IMR-90 (cell line): ENCODE measurements around the gene MALRD1. TPM values are rescaled to one million over a fixed set of nuclear protein-coding genes. Genes with fewer than 3 reads are reported as not detected.

Experiments used
- ATAC-seq: fragments of 200-7000 bp; cut with Tn5 transposase; 2 replicates; pipeline ENCODE4 v1.9.1; 2020; ENCODE audit warnings: low read depth, mild to moderate bottlenecking, moderate library complexity
- BruUV-seq: library from RNA; stranded (reverse); fragments of 400-500 nt; replicated peaks from 2 replicates; lab custom pipeline; 2021; lab: Mats Ljungman, UMichigan
- CTCF ChIA-PET: fragments of 300-600 bp; formaldehyde crosslinking; extraction: SDS; loops from one replicate; lab custom pipeline; 2021; ENCODE audit warnings: antibody characterized with exemption; lab: Yijun Ruan, JAX
- POLR2A ChIA-PET: fragments of 300-600 bp; sonication (Branson Sonifier 250); formaldehyde crosslinking; loops from one replicate; lab custom pipeline; 2022; ENCODE audit warnings: antibody characterized with exemption; ENCODE audit not compliant: unreplicated experiment; lab: Charles Lee
- DNase-seq: peaks from one replicate; pipeline ENCODE4 v3.0.0; 2013
- H2AFZ ChIP-seq: replicated peaks from 2 replicates; pipeline ENCODE3; 2013; ENCODE audit warnings: low read length, mild to moderate bottlenecking; ENCODE audit not compliant: poor library complexity
- H2AK5ac ChIP-seq: 2 replicates; pipeline ENCODE4 v1.6.1; 2013; ENCODE audit warnings: low read depth, low read length, inconsistent platforms
- H2AK9ac ChIP-seq: replicated peaks from 2 replicates; pipeline ENCODE3; 2013; ENCODE audit warnings: mild to moderate bottlenecking, low read depth, low read length, moderate library complexity; ENCODE audit not compliant: poor library complexity
- H2BK120ac ChIP-seq: 2 replicates; pipeline ENCODE4 v1.6.1; 2013; ENCODE audit warnings: low read depth, low read length, inconsistent platforms
- H2BK15ac ChIP-seq: 3 replicates; pipeline ENCODE4 v1.6.1; 2013; ENCODE audit warnings: low read depth, low read length, inconsistent platforms
- H2BK20ac ChIP-seq: 2 replicates; pipeline ENCODE4 v1.6.1; 2013; ENCODE audit warnings: low read depth, mild to moderate bottlenecking, inconsistent platforms, low read length, moderate library complexity
- H2BK5ac ChIP-seq: 2 replicates; pipeline ENCODE4 v1.6.1; 2013; ENCODE audit warnings: mild to moderate bottlenecking, low read depth, low read length, inconsistent platforms; ENCODE audit not compliant: poor library complexity, severe bottlenecking
- H3K14ac ChIP-seq: replicated peaks from 2 replicates; pipeline ENCODE4 v1.6.1; 2013; ENCODE audit warnings: low read depth, low read length, inconsistent platforms
- H3K18ac ChIP-seq: 2 replicates; pipeline ENCODE4 v1.6.1; 2013; ENCODE audit warnings: low read depth, low read length, control low read depth
- H3K23ac ChIP-seq: 2 replicates; pipeline ENCODE4 v1.6.1; 2013; ENCODE audit warnings: low read depth, low read length, inconsistent platforms
- H3K27ac ChIP-seq: 2 replicates; pipeline ENCODE4 v1.5.1; 2013; ENCODE audit warnings: mild to moderate bottlenecking, control low read depth, low read length; ENCODE audit not compliant: insufficient read depth
- H3K27me3 ChIP-seq: 2 replicates; pipeline ENCODE4 v1.6.1; 2013; ENCODE audit warnings: low read length; ENCODE audit not compliant: control insufficient read depth, insufficient read depth
- H3K36me3 ChIP-seq: 2 replicates; pipeline ENCODE4 v1.6.1; 2013; ENCODE audit warnings: low read length, mixed read lengths; ENCODE audit not compliant: control insufficient read depth, insufficient read depth
- H3K4ac ChIP-seq: 2 replicates; pipeline ENCODE4 v1.6.1; 2013; ENCODE audit warnings: low read depth, low read length, inconsistent platforms
- H3K4me1 ChIP-seq: 2 replicates; pipeline ENCODE4 v1.6.1; 2013; ENCODE audit warnings: low read length, mixed read lengths; ENCODE audit not compliant: control insufficient read depth, insufficient read depth
- H3K4me2 ChIP-seq: 2 replicates; pipeline ENCODE4 v1.6.1; 2013; ENCODE audit warnings: low read depth, mild to moderate bottlenecking, control low read depth, low read length, moderate library complexity
- H3K4me3 ChIP-seq: 2 replicates; pipeline ENCODE4 v1.5.1; 2013; ENCODE audit warnings: low read depth, mild to moderate bottlenecking, control low read depth, low read length, moderate library complexity; ENCODE audit not compliant: insufficient read depth
- H3K56ac ChIP-seq: 2 replicates; pipeline ENCODE4 v1.6.1; 2013; ENCODE audit warnings: low read length, inconsistent platforms; ENCODE audit not compliant: insufficient read depth; ENCODE audit errors: extremely low read depth
- H3K79me1 ChIP-seq, 2 experiments: 2 replicates each; pipeline ENCODE4 v1.6.1; 2013; ENCODE audit warnings: low read length in 2 of 2, inconsistent platforms in 1 of 2, low read depth in 1 of 2
- H3K9ac ChIP-seq: 2 replicates; pipeline ENCODE4 v1.6.1; 2013; ENCODE audit warnings: low read depth, low read length, control low read depth
- H3K9me1 ChIP-seq: 2 replicates; pipeline ENCODE4 v1.6.1; 2013; ENCODE audit warnings: low read length, inconsistent platforms; ENCODE audit not compliant: insufficient read depth
- H3K9me3 ChIP-seq: 2 replicates; pipeline ENCODE4 v1.6.1; 2013; ENCODE audit warnings: low read length; ENCODE audit not compliant: control insufficient read depth, insufficient read depth
- H4K20me1 ChIP-seq: 2 replicates; pipeline ENCODE4 v1.6.1; 2013; ENCODE audit warnings: low read length, inconsistent platforms; ENCODE audit not compliant: insufficient read depth
- H4K5ac ChIP-seq: 2 replicates; pipeline ENCODE4 v1.6.1; 2013; ENCODE audit warnings: mild to moderate bottlenecking, low read depth, low read length, control low read depth
- H4K8ac ChIP-seq, 2 experiments: 2 replicates each; pipeline ENCODE4 v1.6.1; 2013; ENCODE audit warnings: low read depth in 2 of 2, low read length in 2 of 2, control low read depth in 1 of 2, inconsistent platforms in 1 of 2
- H4K91ac ChIP-seq: 2 replicates; pipeline ENCODE4 v1.6.1; 2013; ENCODE audit warnings: low read depth, low read length, inconsistent platforms; ENCODE audit not compliant: insufficient read depth
- MAZ ChIP-seq: IDR thresholded peaks from 2 replicates; pipeline ENCODE4 v1.6.1; 2012; ENCODE audit warnings: low read depth, mild to moderate bottlenecking, low read length, improper control_type of control experiment, moderate library complexity, borderline replicate concordance
- MXI1 ChIP-seq: IDR thresholded peaks from 2 replicates; pipeline ENCODE4 v1.6.1; 2012; ENCODE audit warnings: low read depth, mild to moderate bottlenecking, low read length, moderate library complexity, borderline replicate concordance
- NFE2L2 ChIP-seq: fragments of 150-350 bp; IDR thresholded peaks from 2 replicates; pipeline ENCODE4 v1.6.1; 2016; ENCODE audit warnings: low read depth, mild to moderate bottlenecking, low read length
- RAD21 ChIP-seq: IDR thresholded peaks from 2 replicates; pipeline ENCODE4 v1.6.1; 2012; ENCODE audit warnings: low read length, improper control_type of control experiment
- SMC3 ChIP-seq: fragments of 150-350 bp; IDR thresholded peaks from 2 replicates; pipeline ENCODE4 v1.6.1; 2016; ENCODE audit warnings: low read depth, mild to moderate bottlenecking, antibody characterized with exemption, low read length, moderate library complexity
- WGBS, 2 experiments: methylation state at CpG; one replicate each; pipeline versions ENCODE4 v1.1.5 to v1.1.7; 2013; ENCODE audit warnings: missing lambda C conversion rate in 2 of 2; ENCODE audit not compliant: insufficient read length in 1 of 2; ENCODE audit errors: extremely low coverage in 2 of 2; 5-methylcytosine and 5-hydroxymethylcytosine counted together
- dilution Hi-C: fragments of 300-500 bp; cut with HindIII; formaldehyde crosslinking; loops from one replicate; pipeline ENCODE4 v1.14.3; 2018; ENCODE audit warnings: low sequenced_read_pairs; ENCODE audit not compliant: unreplicated experiment
- in situ Hi-C: fragments of 300-500 bp; cut with MboI; formaldehyde crosslinking; loops from 3 replicates; pipeline ENCODE4 v1.14.3; 2019; ENCODE audit warnings: low sequenced_read_pairs, inconsistent platforms, mixed read lengths
- intact Hi-C: fragments of 100-400 bp; cut with micrococcal nuclease; formaldehyde crosslinking; loops from 2 replicates; pipeline ENCODE4 v1.10.0; 2022
- polyA plus RNA-seq, 3 experiments: library from polyadenylated mRNA; depleted of rRNA; stranded (reverse); fragments of >200 nt; gene quantifications; 2 replicates each; pipeline ENCODE4 v1.2.3, GENCODE V29; 2012; ENCODE audit warnings: low replicate concordance in 1 of 3
- total RNA-seq: library from RNA; depleted of rRNA; stranded (reverse); fragments of >200 nt; gene quantifications from 2 replicates; pipeline ENCODE4 v1.2.3, GENCODE V29; 2012

The MALRD1 gene
- total and polyA plus RNA-seq, 2 of the 4 experiments (the other 2 are of a cell fraction), result 0.34 to 1.1 TPM

GRCh38 chr10:19577381-19577780 lies 528.8 kb downstream of the MALRD1 start:
- no peak for DNase-seq
- Histone ChIP-seq H2AK9ac (no peak overlapping the region), H3K36me3 (no peaks in the 10 kb centered on the region), H4K8ac (no peak overlapping the region), H3K23ac (no peak overlapping the region), H3K18ac (no peak overlapping the region), H3K4me3 (no peak overlapping the region), H3K14ac (no peak overlapping the region), H4K91ac (no peak overlapping the region), H3K27ac (no peak overlapping the region), H2BK15ac (no peak overlapping the region), H3K9me3 (no peaks in the 10 kb centered on the region), H2BK5ac (no peak overlapping the region), H2BK20ac (no peak overlapping the region), H2BK120ac (no peak overlapping the region), H3K4ac (no peak overlapping the region), H3K9me1 (no peaks in the 10 kb centered on the region), H3K4me1 (no peaks in the 10 kb centered on the region), H4K20me1 (no peaks in the 10 kb centered on the region), H3K9ac (no peak overlapping the region), H4K5ac (no peak overlapping the region), H3K56ac (no peak overlapping the region), H3K4me2 (no peak overlapping the region), H2AFZ (no peak overlapping the region), H3K79me1 (no peaks in the 10 kb centered on the region), H2AK5ac (no peak overlapping the region), H3K27me3 (no peaks in the 10 kb centered on the region)
- in situ Hi-C loops, result no loop called here
- ATAC-seq, result no peak
- ChIA-PET CTCF (no interaction called here), POLR2A (no interaction called here)
- no CpG with 5 or more reads among the region's 2 CpGs for WGBS, 2 experiments
- dilution Hi-C loops, result no loop called here
- intact Hi-C loops, result no loop called here
- no TSS peak for BruUV-seq
- TF ChIP-seq NFE2L2 (no peak), RAD21 (no peak), MXI1 (no peak), SMC3 (no peak), MAZ (no peak)
